ENCODE results near the gene TAP2.
"Not testable (repeated sequence)": the region's sequence is repeated elsewhere in the genome, so short reads cannot be mapped to it uniquely, and the experiment has no call there.

DNA sequence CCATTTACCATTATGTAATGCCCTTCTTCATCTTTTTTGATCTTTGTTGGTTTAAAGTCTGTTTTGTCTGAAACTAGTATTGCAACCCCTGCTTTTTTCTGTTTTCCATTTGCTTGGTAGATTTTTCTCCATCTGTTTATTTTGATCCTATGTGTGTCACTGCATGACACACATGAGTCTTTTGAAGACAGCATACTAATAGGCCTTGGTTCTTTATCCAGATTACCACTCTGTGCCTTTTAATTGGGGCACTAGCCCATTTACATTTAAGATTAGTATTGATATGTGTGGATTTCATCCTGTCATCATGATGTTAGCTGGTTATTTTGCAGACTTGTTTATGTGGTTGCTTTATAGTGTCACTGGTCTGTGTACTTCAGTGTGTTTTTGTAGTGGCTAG lies 33.1 kb downstream of the TAP2 start:
- not testable (repeated sequence) for TF ChIP-seq ARNTL (CRISPR knock-in tag; IDR thresholded peaks at IDR 0.05; ENCODE audit: borderline replicate concordance, low read depth); ZFP3 (CRISPR knock-in tag; IDR thresholded peaks at IDR 0.05); PPARA (CRISPR knock-in tag; IDR thresholded peaks at IDR 0.05; ENCODE audit: borderline replicate concordance)
